Mesenchymal stem cell (in vitro differentiated cells and primary cell): ENCODE data around the gene PARD3.

Source experiments
- DNase-seq: peaks from one replicate; pipeline ENCODE4 v3.0.0-alpha.2; 2013
- H2AFZ ChIP-seq: one replicate; pipeline ENCODE4 v1.6.1; 2013; ENCODE audit warnings: low read depth, mild to moderate bottlenecking, control low read depth, inconsistent platforms, low read length, moderate library complexity
- H2AK5ac ChIP-seq: 2 replicates; pipeline ENCODE4 v1.6.1; 2013; ENCODE audit warnings: low read length, moderate library complexity, mild to moderate bottlenecking, inconsistent platforms; ENCODE audit not compliant: severe bottlenecking
- H2BK120ac ChIP-seq: one replicate; pipeline ENCODE4 v1.6.1; 2013; ENCODE audit warnings: low read depth, mild to moderate bottlenecking, inconsistent platforms, low read length, moderate library complexity
- H2BK12ac ChIP-seq, 2 experiments: one replicate each; pipeline ENCODE4 v1.6.1; 2013; ENCODE audit warnings: inconsistent platforms in 2 of 2, low read length in 2 of 2, mild to moderate bottlenecking in 2 of 2, moderate library complexity in 2 of 2, control low read depth in 1 of 2
- H2BK15ac ChIP-seq: one replicate; pipeline ENCODE4 v1.6.1; 2013; ENCODE audit warnings: mild to moderate bottlenecking, low read depth, inconsistent platforms; ENCODE audit not compliant: poor library complexity, severe bottlenecking
- H2BK5ac ChIP-seq: 2 replicates; pipeline ENCODE4 v1.6.1; 2013; ENCODE audit warnings: low read depth, mild to moderate bottlenecking, low read length, control low read depth, inconsistent platforms; ENCODE audit not compliant: poor library complexity, severe bottlenecking
- H3K14ac ChIP-seq, 2 experiments: one replicate each; pipeline ENCODE4 v1.6.1; 2013; ENCODE audit warnings: inconsistent platforms in 2 of 2, low read length in 2 of 2, control low read depth in 1 of 2, mild to moderate bottlenecking in 1 of 2, moderate library complexity in 1 of 2
- H3K18ac ChIP-seq, 2 experiments: one replicate each; pipeline ENCODE4 v1.6.1; 2013; ENCODE audit warnings: inconsistent platforms in 2 of 2, low read length in 2 of 2, control low read depth in 1 of 2, low read depth in 1 of 2, mild to moderate bottlenecking in 1 of 2
- H3K23ac ChIP-seq, 2 experiments: one replicate each; pipeline ENCODE4 v1.6.1; 2013; ENCODE audit warnings: inconsistent platforms in 2 of 2, low read length in 2 of 2, mild to moderate bottlenecking in 2 of 2, moderate library complexity in 2 of 2, control low read depth in 1 of 2
- H3K27ac ChIP-seq: 2 replicates; pipeline ENCODE4 v1.5.1; 2013; ENCODE audit warnings: mild to moderate bottlenecking, moderate library complexity, low read length, control low read depth, inconsistent platforms; ENCODE audit not compliant: poor library complexity, severe bottlenecking
- H3K27me3 ChIP-seq, 2 experiments: 2 replicates each; pipeline versions ENCODE4 v1.6.1 to v1.7.0; 2013; ENCODE audit warnings: low read length in 2 of 2, mild to moderate bottlenecking in 2 of 2, moderate library complexity in 2 of 2, control low read depth in 1 of 2, inconsistent platforms in 1 of 2; ENCODE audit not compliant: control insufficient read depth in 1 of 2, insufficient read depth in 1 of 2
- H3K36me3 ChIP-seq, 2 experiments: 2 replicates each; pipeline versions ENCODE4 v1.6.1 to v1.7.0; 2013; ENCODE audit warnings: low read length in 2 of 2, control low read depth in 1 of 2, inconsistent platforms in 1 of 2, low read depth in 1 of 2, mild to moderate bottlenecking in 1 of 2; ENCODE audit not compliant: insufficient read depth in 2 of 2, control insufficient read depth in 1 of 2
- H3K4ac ChIP-seq, 2 experiments: one replicate each; pipeline ENCODE4 v1.6.1; 2013; ENCODE audit warnings: inconsistent platforms in 2 of 2, low read length in 2 of 2, mild to moderate bottlenecking in 2 of 2, moderate library complexity in 2 of 2, control low read depth in 1 of 2, low read depth in 1 of 2
- H3K4me1 ChIP-seq: 2 replicates; pipeline ENCODE4 v1.6.1; 2013; ENCODE audit warnings: low read depth, low read length, control low read depth; ENCODE audit not compliant: control insufficient read depth, insufficient read depth
- H3K4me2 ChIP-seq: 2 replicates; pipeline ENCODE4 v1.6.1; 2013; ENCODE audit warnings: low read length, mild to moderate bottlenecking, inconsistent platforms; ENCODE audit not compliant: poor library complexity, severe bottlenecking
- H3K4me3 ChIP-seq, 2 experiments: 2 replicates each; pipeline versions ENCODE4 v1.5.1 to v1.7.0; 2013; ENCODE audit warnings: low read length in 2 of 2, mild to moderate bottlenecking in 2 of 2, control low read depth in 1 of 2, low read depth in 1 of 2; ENCODE audit not compliant: insufficient read depth in 1 of 2
- H3K79me1 ChIP-seq: replicated peaks from 2 replicates; pipeline ENCODE4 v1.6.1; 2013; ENCODE audit warnings: mild to moderate bottlenecking, control low read depth, low read length, inconsistent platforms; ENCODE audit not compliant: poor library complexity, severe bottlenecking
- H3K9ac ChIP-seq: 2 replicates; pipeline ENCODE4 v1.7.0; 2013; ENCODE audit warnings: mild to moderate bottlenecking, low read length, moderate library complexity
- H3K9me3 ChIP-seq: 2 replicates; pipeline ENCODE4 v1.7.0; 2013; ENCODE audit warnings: mild to moderate bottlenecking, low read length; ENCODE audit not compliant: control insufficient read depth
- H4K8ac ChIP-seq: one replicate; pipeline ENCODE4 v1.6.1; 2013; ENCODE audit warnings: inconsistent platforms, mild to moderate bottlenecking, low read length, moderate library complexity
- H4K91ac ChIP-seq: one replicate; pipeline ENCODE4 v1.6.1; 2013; ENCODE audit warnings: mild to moderate bottlenecking, low read length, inconsistent platforms
- WGBS: methylation state at CpG from one replicate; pipeline ENCODE4 v1.1.7; 2013; ENCODE audit warnings: mixed read lengths; 5-methylcytosine and 5-hydroxymethylcytosine counted together

PARD3 gene

DNA sequence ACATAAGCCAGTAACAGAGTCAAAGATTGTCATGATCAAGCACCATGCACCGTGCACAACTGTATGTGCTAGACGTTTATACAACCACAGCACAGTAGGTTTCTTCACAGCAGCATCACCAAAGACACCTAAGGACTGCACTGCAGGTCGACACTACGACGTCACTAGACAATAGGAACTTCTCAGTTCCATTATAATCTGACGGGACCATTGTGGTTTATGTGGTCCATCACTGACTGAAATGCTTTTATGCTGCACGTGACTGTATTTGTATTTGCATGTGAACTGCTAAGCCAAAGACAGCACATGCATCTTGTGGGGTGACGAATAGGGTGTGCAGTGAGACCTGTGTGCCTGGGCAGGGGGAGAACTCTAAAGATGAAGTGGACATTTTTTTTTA, 164.9 kb downstream of the PARD3 start:
- no peak overlapping the region for H3K4me3 ChIP-seq
- no peaks in the 10 kb centered on the region for H3K36me3 ChIP-seq
- no peak overlapping the region for H3K4me2 ChIP-seq
- no peak overlapping the region for H2AK5ac ChIP-seq
- no peaks in the 10 kb centered on the region for H3K27me3 ChIP-seq
- no peak overlapping the region for H2BK15ac ChIP-seq
- H2BK120ac ChIP-seq: no peak overlapping the region
- WGBS: 97% methylated on average over 8 of the region's 8 CpGs
- H4K8ac ChIP-seq: no peak overlapping the region
- no peak overlapping the region for H3K9ac ChIP-seq
- no peak overlapping the region for H3K27ac ChIP-seq
- H3K4me1 ChIP-seq: peaks cover 10% of the 10 kb centered on the region
- no peak overlapping the region for H3K23ac ChIP-seq
- no peak for DNase-seq
- H2BK5ac ChIP-seq: no peak overlapping the region
- no peak overlapping the region for H2BK12ac ChIP-seq
- no peak overlapping the region for H3K18ac ChIP-seq
- no peak overlapping the region for H4K91ac ChIP-seq
- H2AFZ ChIP-seq: no peak overlapping the region
- no peak overlapping the region for H3K4ac ChIP-seq
- H3K79me1 ChIP-seq: peaks cover 13% of the 10 kb centered on the region
- H3K14ac ChIP-seq: peak overlapping the region in 1 of 2 experiments; percentile 62
- no peaks in the 10 kb centered on the region for H3K9me3 ChIP-seq

DNA sequence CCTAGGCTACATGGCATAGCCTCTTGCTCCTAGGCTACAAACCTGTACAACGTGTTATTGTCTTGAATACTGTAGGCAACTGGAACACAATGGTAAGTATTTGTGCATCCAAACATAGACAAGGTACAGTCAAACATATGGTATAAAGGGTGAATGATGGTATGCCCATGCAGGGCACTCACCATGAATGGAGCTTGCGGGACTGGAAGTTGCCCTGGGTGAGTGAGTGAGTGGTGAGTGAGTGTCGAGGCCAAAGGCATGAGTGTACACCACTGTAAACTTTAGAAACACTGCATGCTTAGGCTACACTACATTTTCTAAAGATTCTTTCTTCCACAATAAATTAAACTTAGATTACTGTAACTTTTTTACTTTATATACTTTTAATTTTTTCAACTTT, 165.7 kb downstream of the PARD3 start:
- H2AFZ ChIP-seq: no peak overlapping the region
- no peak for DNase-seq
- H3K18ac ChIP-seq: no peak overlapping the region
- H3K27ac ChIP-seq: no peak overlapping the region
- H4K8ac ChIP-seq: no peak overlapping the region
- no peak overlapping the region for H2BK120ac ChIP-seq
- H3K9me3 ChIP-seq: no peaks in the 10 kb centered on the region
- H3K23ac ChIP-seq: no peak overlapping the region
- H3K9ac ChIP-seq: no peak overlapping the region
- H3K4me1 ChIP-seq: peaks cover 10% of the 10 kb centered on the region
- no peak overlapping the region for H2BK12ac ChIP-seq
- no peak overlapping the region for H2BK5ac ChIP-seq
- no peak overlapping the region for H3K4ac ChIP-seq
- no peak overlapping the region for H3K4me3 ChIP-seq
- no peak overlapping the region for H4K91ac ChIP-seq
- H3K27me3 ChIP-seq: no peaks in the 10 kb centered on the region
- no peak overlapping the region for H2BK15ac ChIP-seq
- H3K4me2 ChIP-seq: no peak overlapping the region
- WGBS: 100% methylated on average over 1 of the region's 3 CpGs
- H2AK5ac ChIP-seq: no peak overlapping the region
- no peak overlapping the region for H3K14ac ChIP-seq
- H3K36me3 ChIP-seq: no peaks in the 10 kb centered on the region
- H3K79me1 ChIP-seq: peaks cover 11% of the 10 kb centered on the region

DNA sequence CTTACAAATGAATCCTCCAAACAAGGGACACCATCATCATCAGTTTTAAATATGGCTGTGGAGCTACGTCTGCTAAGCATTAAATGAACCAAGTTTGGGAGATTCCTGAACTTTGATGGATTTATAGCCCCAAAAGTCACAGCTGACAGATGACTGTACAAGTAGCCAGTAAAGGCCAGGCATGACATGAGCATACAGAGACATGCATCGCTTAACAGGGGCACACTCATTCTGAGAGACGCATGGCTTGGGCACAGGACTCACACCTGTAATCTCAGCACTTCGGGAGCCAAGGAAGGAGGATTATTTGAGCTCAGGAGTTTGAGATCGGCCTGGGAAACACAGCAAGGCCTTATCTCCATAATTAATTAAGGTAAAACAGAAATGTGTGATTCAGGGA, 166.2 kb downstream of the PARD3 start:
- Histone ChIP-seq H3K27ac (no peak overlapping the region), H3K9ac (no peak overlapping the region), H2BK15ac (no peak overlapping the region), H2BK5ac (no peak overlapping the region), H3K4ac (no peak overlapping the region), H3K4me3 (no peak overlapping the region), H3K14ac (no peak overlapping the region), H3K18ac (peak overlapping the region in 1 of 2 experiments; percentile 6), H2BK120ac (no peak overlapping the region), H2BK12ac (no peak overlapping the region), H3K23ac (no peak overlapping the region), H2AFZ (no peak overlapping the region), H3K27me3 (no peaks in the 10 kb centered on the region), H4K8ac (no peak overlapping the region), H2AK5ac (no peak overlapping the region), H3K9me3 (no peaks in the 10 kb centered on the region), H3K36me3 (no peaks in the 10 kb centered on the region), H3K79me1 (peaks cover 15% of the 10 kb centered on the region), H3K4me1 (peaks cover 12% of the 10 kb centered on the region), H3K4me2 (no peak overlapping the region), H4K91ac (no peak overlapping the region)
- no peak for DNase-seq
- WGBS: 78% methylated on average over 4 of the region's 5 CpGs

DNA sequence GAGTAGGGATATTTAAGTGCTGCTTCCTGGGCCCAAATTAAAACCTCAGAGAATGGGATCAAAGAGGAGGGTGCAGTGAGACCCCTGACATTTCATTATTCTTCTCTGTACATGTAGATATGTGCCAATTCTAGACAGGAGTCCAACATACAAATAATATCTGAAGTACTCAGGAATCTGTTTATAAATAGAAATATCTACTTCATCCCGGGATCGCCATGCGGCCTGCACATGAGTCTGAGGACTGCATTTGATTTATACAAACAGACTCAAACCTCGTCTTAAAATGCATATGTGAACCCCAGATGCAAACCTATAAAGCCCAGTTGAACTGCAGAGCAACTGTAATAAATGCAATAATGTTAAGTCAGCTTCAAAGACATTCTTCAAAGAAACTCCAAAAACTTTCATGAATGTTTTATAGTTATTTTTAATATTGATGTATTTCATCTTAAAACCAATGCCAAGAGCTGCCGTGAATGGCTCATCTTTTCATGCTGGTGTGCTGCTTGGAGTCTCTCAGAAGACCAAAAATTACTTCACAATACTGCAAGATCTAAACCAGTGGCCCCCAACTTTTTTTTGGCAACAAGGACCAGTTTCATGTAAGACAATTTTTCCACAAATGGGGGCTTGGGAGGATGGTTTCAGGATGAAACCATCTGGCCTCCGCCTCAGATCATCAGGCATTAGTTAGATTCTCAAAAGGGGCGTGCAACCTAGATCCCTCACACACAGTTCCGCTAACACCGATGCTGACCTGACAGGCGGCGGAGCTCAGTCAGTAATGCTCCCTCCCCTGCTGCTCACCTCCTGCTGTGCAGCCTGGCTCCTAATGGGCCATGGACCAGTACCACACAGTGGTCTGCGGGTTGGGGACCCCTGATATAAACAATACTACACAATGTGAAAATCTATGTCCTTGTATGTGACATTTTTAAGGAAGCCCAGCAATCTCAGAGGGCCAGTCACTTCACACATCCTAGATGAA, 166.9 kb downstream of the PARD3 start:
- Histone ChIP-seq H2BK12ac (no peak overlapping the region), H2BK120ac (no peak overlapping the region), H3K27me3 (no peaks in the 10 kb centered on the region), H3K4me1 (peaks cover 12% of the 10 kb centered on the region), H3K9me3 (no peaks in the 10 kb centered on the region), H3K9ac (no peak overlapping the region), H2BK15ac (no peak overlapping the region), H3K4me3 (no peak overlapping the region), H3K4ac (no peak overlapping the region), H3K79me1 (peaks cover 15% of the 10 kb centered on the region), H3K23ac (no peak overlapping the region), H2BK5ac (no peak overlapping the region), H3K36me3 (peaks cover 0 to under 1% of the 10 kb centered on the region in 2 experiments), H4K8ac (no peak overlapping the region), H3K27ac (no peak overlapping the region), H2AK5ac (no peak overlapping the region), H3K4me2 (no peak overlapping the region), H4K91ac (no peak overlapping the region), H3K14ac (no peak overlapping the region), H2AFZ (no peak overlapping the region), H3K18ac (no peak overlapping the region)
- 82% methylated on average over 12 of the region's 12 CpGs for WGBS
- DNase-seq: no peak
